Activated CD8-positive, alpha-beta memory T cell treated with anti-CD3 and anti-CD28 coated beads, Interleukin-2, amount 50 U/mL, for 4 hours (primary cell): Measurements from ENCODE around the gene SLC25A21.
"Not testable (repeated sequence)": the region's sequence is repeated elsewhere in the genome, so short reads cannot be mapped to it uniquely, and the experiment has no call there.

Experiments used
- DNase-seq: peaks from one replicate; pipeline ENCODE4 v3.0.0-alpha.2; 2020

The SLC25A21 gene

DNA sequence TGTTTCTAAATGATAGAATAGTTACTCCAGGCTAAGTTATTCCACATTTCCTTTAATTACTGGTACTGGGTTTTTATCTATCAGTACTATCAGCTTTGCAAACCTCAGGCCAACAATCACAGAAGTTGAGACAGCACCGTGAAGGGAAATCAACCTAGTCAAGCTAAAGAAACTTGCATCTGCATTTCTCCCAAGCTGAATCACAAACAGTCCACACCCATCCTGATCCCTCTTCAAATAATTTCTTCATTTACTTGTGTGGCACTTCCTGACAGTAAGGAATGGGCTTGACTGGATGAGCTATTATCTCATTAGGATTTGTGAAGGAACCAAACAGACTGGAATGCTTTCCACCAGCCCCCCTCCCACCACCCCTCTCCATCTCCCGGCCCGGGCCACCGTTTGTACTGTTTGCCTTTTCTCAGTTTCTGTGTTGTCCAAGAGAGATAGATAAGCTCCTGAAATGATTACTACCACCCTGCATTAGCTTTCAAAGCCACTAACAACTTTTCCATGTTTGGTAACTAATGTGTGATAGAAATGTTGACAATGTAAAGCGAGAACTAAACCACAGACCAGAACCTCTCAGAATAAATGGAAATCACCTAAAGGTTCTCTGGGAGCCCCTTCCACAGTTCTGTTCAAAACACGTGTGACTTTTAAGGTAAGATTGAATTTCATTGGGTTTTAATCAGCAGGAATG lies 236.3 kb downstream of the SLC25A21 start:
- DNase-seq: no peak

DNA sequence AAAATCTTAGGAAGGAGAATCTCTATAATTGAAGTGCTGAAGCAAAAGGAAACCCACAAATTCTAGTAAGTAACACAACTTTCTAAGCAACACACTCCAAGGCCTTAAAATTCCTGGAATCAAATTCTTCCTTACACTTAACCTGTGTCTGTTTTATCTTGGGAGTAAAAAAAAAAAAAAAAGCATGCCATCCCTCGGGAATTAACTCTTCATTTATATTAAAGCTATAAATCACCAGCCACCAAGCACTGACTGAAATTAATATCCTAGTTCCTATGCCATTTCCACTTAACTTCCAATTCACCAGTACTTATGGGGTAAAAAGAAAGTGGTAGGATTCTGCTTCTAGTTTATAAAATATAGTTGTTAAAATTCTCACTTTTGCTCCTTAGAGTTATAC lies 238.1 kb downstream of the SLC25A21 start:
- no peak for DNase-seq

DNA sequence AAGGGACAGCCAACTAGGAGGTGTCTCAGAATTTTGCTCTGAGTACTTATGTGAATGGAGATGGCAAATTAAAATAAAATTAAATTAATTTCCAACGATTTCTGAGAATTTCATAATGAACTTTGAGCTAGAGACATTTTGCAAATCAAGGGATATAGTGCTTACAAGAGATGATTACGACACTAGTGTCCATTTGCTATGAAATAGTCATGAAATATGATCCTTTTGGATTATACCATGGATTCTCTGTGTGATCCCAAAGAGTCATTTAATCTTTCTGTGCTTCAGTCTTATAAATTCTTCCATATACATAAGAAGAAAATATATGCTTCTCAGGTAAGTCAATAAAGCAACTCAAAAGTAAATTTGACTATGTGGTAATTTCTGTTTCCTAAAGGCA lies 240.6 kb downstream of the SLC25A21 start:
- DNase-seq: no peak

- DNase-seq: no peak
Measured at GRCh38 chr14:36928432-36928831, 244.0 kb downstream of the SLC25A21 start.

- DNase-seq: no peak
Measured at GRCh38 chr14:36925094-36925493, 247.3 kb downstream of the SLC25A21 start.

- DNase-seq: no peak
Measured at GRCh38 chr14:36916668-36917067, 255.7 kb downstream of the SLC25A21 start.

- DNase-seq: no peak
Measured at GRCh38 chr14:36915081-36915480, 257.3 kb downstream of the SLC25A21 start.

DNA sequence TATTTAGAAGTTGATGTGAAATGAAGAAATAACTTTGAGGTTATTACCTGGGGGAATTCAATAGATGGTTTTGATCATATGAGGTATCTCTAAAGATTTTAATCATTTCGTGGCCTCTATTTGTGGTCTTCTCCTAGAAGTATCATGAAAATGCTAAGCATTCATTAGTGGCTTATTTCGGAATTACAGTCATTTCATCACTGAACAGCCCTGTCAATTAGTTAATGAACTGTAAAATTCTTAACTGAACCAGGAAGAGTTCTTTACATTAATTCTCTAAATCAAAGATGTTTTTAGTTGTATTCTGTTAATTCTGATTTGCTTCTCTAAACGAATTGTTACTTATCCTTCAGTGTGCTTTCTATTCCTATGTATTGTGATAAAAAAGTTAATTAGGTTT lies 261.8 kb downstream of the SLC25A21 start:
- no peak for DNase-seq

DNA sequence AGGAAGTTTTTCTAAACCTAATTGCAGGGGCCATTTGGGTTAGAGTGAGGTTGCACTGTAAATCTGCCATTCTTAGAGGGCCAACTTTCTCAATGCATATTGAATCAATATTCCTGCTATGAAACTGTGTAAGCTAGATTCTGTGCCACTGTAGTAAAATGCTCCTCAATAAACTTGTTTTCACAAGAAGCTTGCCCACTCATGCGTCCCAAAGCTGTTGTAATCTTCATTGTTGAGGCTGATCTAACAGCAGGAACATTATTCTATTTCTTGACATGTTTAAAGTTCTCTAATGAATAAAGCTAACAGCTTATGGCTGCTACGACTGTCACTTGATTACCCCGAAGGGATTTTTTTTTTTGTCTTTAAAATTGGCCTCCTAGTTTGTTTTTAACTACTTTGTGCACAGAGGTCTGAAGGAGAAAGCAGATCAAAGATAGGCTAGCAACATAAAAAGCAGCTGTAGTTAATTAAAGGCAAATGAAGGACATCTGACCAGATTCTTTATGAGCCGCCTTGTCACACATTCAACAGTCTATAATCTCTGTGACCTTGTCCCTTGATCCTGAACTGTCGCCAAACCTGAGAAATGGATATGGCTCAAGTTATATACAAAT lies 267.0 kb downstream of the SLC25A21 start:
- DNase-seq: no peak

GRCh38 chr14:36901861-36902260 lies 270.5 kb downstream of the SLC25A21 start:
- DNase-seq: no peak

GRCh38 chr14:36900846-36901245 lies 271.6 kb downstream of the SLC25A21 start:
- DNase-seq: no peak

DNA sequence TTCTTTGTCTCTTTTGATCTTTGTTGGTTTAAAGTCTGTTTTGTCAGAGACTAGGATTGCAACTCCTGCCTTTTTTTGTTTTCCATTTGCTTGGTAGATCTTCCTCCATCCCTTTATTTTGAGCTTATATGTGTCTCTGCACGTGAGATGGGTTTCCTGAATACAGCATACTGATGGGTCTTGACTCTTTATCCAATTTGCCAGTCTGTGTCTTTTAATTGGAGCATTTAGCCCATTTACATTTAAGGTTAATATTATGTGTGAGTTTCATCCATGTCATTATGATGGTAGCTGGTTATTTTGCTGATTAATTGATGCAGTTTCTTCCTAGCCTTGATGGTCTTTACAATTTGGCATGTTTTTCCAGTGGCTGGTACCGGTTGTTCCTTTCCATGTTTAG lies 276.1 kb downstream of the SLC25A21 start:
- DNase-seq: not testable (repeated sequence)

DNA sequence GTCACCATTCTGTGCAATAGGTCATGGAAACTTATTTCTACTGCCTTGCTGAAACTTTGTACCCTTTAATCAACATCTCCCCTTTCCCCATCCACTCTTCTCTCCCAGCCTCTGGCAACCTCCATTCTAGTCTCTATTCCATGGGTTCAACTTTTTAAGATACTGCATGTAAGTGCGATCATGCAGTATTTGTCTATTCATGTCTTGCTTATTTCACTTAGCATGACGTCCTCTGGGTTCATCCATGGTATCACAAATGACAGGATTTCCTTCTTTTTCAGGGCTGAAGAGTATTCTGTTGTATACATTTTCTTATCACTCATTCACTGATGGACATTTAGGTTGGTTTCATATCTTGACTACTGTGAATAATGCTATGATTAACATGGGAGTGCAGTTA lies 288.4 kb downstream of the SLC25A21 start:
- no peak for DNase-seq

- no peak for DNase-seq
Measured at GRCh38 chr14:36880276-36880675, 292.1 kb downstream of the SLC25A21 start.

DNA sequence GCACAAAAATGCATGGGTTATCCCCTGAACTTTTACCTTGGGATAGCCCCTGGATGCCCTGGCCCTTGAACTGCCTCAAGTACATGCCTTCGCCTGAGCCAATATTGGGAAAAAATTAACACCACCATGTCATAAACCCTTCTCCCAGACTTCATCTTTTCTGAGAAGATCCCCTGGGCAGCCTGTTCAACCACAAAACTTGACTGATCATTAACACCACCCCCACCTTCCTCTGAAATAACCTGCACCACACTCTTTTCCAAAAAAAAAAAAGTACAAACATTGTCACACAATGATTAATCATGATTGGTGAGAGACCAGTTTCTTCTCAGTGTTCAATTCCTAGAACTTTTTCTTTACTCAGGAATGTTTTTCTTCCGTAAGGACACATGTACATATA lies 292.8 kb downstream of the SLC25A21 start:
- no peak for DNase-seq

- DNase-seq: no peak
Measured at GRCh38 chr14:36874396-36875138, 297.8 kb downstream of the SLC25A21 start.

DNA sequence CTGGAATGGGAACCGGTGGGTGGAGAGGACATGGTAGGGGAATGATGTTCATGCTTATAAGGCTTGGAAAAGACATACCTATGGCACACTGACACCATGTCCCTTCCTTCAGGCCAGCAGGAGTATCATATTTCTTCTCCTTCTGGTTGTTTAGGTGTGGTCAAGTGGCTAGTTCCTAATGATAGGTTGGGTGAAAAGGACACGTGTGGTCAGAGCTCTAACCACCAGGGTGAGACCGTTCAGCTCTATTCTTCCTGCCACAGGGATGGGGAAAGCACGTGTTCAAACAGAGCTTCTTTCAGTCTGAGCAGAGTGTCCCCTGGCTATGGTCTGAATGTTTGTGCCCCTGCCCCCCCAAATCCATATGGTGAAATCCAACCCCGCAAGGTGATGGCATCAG lies 301.6 kb downstream of the SLC25A21 start:
- DNase-seq: no peak

DNA sequence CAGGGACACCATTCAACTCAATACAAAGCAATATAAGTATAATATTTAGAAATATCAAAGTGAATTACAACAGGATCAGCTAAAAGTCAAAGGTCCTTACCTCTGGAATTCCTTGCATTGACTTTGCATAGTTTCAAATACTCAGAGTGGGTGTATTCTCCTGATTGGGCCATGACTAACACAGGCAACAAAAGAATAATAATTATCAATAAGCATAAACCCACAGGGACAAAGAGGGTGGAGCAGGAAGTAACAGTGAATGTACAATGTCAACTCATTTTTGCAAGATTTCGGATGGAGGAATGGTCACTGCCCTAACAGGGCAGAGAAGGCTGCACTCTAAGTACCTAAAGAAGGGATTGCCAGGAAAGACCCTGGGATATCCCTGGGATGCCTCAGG lies 303.3 kb downstream of the SLC25A21 start:
- no peak for DNase-seq

GRCh38 chr14:36866867-36867266 lies 305.5 kb downstream of the SLC25A21 start:
- DNase-seq: no peak

DNA sequence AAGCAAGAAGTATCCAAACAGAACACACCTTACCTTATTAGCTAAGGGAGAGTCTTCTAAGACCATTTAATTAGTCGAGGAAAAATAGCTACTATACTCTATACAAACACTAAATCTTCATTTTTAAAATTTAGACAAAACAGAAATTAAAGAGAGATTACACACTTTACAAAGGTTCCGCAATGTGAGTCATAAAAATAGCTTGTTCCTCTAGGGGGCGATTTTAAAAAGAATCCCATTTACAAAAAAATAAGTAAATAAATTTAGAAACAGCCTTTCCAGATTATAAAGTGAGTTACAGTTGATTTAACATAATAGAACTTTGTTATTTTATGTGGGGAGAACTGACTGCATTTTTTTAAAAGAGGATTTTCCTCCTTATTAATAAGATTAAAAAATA lies 309.1 kb downstream of the SLC25A21 start:
- DNase-seq: no peak

DNA sequence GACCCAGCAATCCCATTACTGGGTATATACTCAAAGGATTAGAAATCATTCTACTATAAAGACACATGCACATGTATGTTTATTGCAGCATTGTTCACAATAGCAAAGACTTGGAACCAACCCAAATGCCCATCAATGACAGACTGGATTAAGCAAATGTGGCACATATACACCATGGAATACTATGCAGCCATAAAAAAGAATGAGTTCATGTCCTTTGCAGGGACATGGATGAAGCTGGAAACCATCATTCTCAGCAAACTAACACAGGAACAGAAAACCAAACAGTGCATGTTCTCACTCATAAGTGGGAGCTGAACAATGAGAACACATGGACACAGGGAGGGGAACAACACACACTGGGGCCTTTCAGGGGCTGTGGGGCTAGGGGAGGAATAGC lies 310.2 kb downstream of the SLC25A21 start:
- not testable (repeated sequence) for DNase-seq

DNA sequence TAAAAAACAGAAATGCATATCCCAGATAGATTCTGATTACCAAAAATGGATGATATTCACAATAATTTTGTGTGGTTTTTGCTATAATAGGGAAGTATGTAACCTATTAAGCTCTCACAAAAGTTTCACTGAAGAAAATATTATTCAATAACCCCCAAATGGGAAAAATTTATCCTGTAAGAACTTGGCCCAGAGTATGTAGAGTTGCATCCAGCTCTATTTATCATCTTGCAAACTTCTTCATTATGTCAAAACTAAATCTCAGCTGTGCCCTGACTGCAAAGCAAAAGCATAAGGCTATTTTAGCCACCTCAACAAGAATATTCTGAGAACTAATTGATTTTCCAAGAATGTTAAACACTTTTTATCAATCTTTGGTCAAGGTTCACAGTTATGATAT lies 311.6 kb downstream of the SLC25A21 start:
- DNase-seq: no peak

DNA sequence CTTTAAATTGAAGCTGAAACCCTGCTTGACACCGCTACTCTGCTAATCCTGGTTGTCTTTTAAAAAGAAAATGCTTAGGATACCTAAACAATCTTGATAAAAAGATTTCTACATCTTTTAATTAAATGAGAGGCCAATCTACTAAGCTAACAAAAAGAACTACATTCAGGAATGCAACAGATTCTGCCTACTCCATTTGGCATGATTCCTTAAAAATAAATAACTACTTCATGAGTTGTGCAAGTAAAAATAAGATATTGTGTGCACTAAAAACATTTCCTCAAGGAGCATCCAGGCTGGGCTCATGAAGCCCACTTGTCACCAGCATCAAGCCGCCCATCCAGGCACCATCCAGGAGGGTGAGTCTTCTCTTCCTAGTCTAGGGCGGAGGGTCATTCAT lies 313.3 kb downstream of the SLC25A21 start:
- DNase-seq: no peak

DNA sequence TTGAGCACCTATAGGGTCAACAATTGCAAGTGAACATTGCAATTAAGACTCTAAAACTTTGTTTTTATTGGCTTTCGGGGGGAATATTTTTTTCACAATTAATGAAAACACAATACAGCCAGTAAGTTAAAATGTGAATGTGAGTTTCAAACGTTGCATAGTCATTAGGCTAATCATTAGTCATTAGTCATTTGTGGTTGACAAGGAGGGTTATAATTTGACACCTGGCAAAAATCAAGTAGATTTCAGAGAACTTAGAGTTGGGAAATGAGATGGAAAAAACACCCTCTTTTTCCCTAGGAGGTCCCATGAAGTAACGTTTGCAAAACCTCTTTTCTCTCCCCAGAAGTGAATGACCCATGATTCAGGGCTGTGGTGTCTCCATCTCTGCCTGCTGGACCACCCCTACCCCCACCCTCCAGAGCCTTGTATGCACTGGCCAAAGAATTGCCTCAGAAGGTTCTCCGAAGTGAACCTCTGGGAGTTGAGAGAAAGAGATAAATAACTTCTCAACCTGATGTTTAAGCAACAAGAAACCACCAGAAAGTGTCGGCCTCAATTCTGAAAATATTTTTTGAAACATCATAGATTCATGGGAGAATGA lies 314.5 kb downstream of the SLC25A21 start:
- no peak for DNase-seq
